NB4 (cell line): ENCODE results near the gene SLC25A21.

ENCODE experiments used
- CTCF ChIP-seq: IDR thresholded peaks from one replicate; pipeline ENCODE4 v1.5.1; 2012; ENCODE audit warnings: low read depth, low read length
- MAX ChIP-seq: IDR thresholded peaks from 2 replicates; pipeline ENCODE4 v1.6.1; 2011; ENCODE audit warnings: low read depth, low read length
- POLR2A ChIP-seq: IDR thresholded peaks from 2 replicates; pipeline ENCODE4 v1.6.1; 2011; ENCODE audit warnings: mild to moderate bottlenecking; ENCODE audit not compliant: insufficient read length; ENCODE audit errors: extremely low read depth

- TF ChIP-seq CTCF (no peak), POLR2A (no peak), MAX (no peak)
Observed at GRCh38 chr14:37089410-37089809, 83.0 kb downstream of the SLC25A21 start.
